PC-3 (cell line): Measurements from ENCODE around the gene TMEM184A. TPM values are rescaled to one million over a fixed set of nuclear protein-coding genes. Genes with fewer than 3 reads are reported as not detected.

Experiments
- ATAC-seq: fragments of 200-7000 bp; cut with Tn5 transposase; 2 replicates; pipeline ENCODE4 v1.9.1; 2020; ENCODE audit warnings: mild to moderate bottlenecking, moderate library complexity
- BruUV-seq: library from RNA; stranded (reverse); fragments of 400-500 nt; replicated peaks from 2 replicates; lab custom pipeline; 2021; lab: Mats Ljungman, UMichigan
- CTCF ChIA-PET: fragments of 300-600 bp; sonication (Branson Sonifier 250); formaldehyde crosslinking; loops from one replicate; lab custom pipeline; 2022; ENCODE audit warnings: antibody characterized with exemption; lab: Charles Lee
- POLR2A ChIA-PET: fragments of 300-600 bp; sonication (Branson Sonifier 250); formaldehyde crosslinking; loops from one replicate; lab custom pipeline; 2022; ENCODE audit warnings: antibody characterized with exemption; ENCODE audit not compliant: unreplicated experiment; lab: Charles Lee
- DNase-seq: peaks from one replicate; pipeline ENCODE4 v3.0.0-alpha.2; 2015
- H2AFZ ChIP-seq: fragments of 300-600 bp; sonication (generic); 2 replicates; pipeline ENCODE4 v1.6.0; 2016; ENCODE audit warnings: antibody characterized with exemption, low read length
- H3F3A ChIP-seq: fragments of 300-600 bp; sonication (generic); one replicate; pipeline ENCODE4 v1.6.0; 2017; ENCODE audit warnings: antibody characterized with exemption, low read length, control low read depth, mild to moderate bottlenecking; ENCODE audit not compliant: unreplicated experiment
- H3K27ac ChIP-seq: fragments of 300-600 bp; sonication (generic); 2 replicates; pipeline ENCODE4 v1.5.1; 2016; ENCODE audit warnings: mild to moderate bottlenecking, low read length
- H3K27me3 ChIP-seq: fragments of 300-600 bp; sonication (generic); 2 replicates; pipeline ENCODE4 v1.6.1; 2016; ENCODE audit warnings: low read length, mixed read lengths
- H3K36me3 ChIP-seq: fragments of 300-600 bp; sonication (generic); 2 replicates; pipeline ENCODE4 v1.6.1; 2016; ENCODE audit warnings: low read depth, mixed run types, low read length, mixed read lengths
- H3K4me1 ChIP-seq: fragments of 300-600 bp; sonication (generic); 2 replicates; pipeline ENCODE4 v1.5.1; 2016; ENCODE audit warnings: low read length; ENCODE audit not compliant: insufficient read depth
- H3K4me2 ChIP-seq: fragments of 300-600 bp; sonication (generic); 2 replicates; pipeline ENCODE4 v1.6.0; 2016; ENCODE audit warnings: low read length
- H3K4me3 ChIP-seq: fragments of 300-600 bp; sonication (generic); 2 replicates; pipeline ENCODE4 v1.5.1; 2016; ENCODE audit warnings: mild to moderate bottlenecking, low read length, mixed read lengths
- H3K79me2 ChIP-seq: fragments of 300-600 bp; sonication (generic); 2 replicates; pipeline ENCODE4 v1.6.1; 2017; ENCODE audit warnings: low read length, mixed read lengths
- H3K9ac ChIP-seq: fragments of 300-600 bp; sonication (generic); 2 replicates; pipeline ENCODE4 v1.6.0; 2016; ENCODE audit warnings: mild to moderate bottlenecking, low read length
- H3K9me2 ChIP-seq: fragments of 300-600 bp; sonication (generic); replicated peaks from 2 replicates; pipeline ENCODE4 v1.6.1; 2016; ENCODE audit warnings: mixed run types, low read length, mixed read lengths
- H3K9me3 ChIP-seq: fragments of 300-600 bp; sonication (generic); 2 replicates; pipeline ENCODE4 v1.6.1; 2016; ENCODE audit warnings: low read length, mixed read lengths
- H4K20me1 ChIP-seq: fragments of 300-600 bp; sonication (generic); 2 replicates; pipeline ENCODE4 v1.6.1; 2016; ENCODE audit warnings: low read length, mixed read lengths
- EZH2 ChIP-seq: fragments of 300-600 bp; sonication (generic); IDR thresholded peaks from one replicate; pipeline ENCODE4 v1.6.1; 2017; ENCODE audit warnings: antibody characterized with exemption, mild to moderate bottlenecking, low read length; ENCODE audit not compliant: unreplicated experiment
- EZH2phosphoT487 ChIP-seq: fragments of 300-600 bp; sonication (generic); IDR thresholded peaks from 2 replicates; pipeline ENCODE4 v1.6.1; 2018; ENCODE audit warnings: mild to moderate bottlenecking, antibody characterized with exemption, low read length, borderline replicate concordance
- intact Hi-C: fragments of 100-400 bp; cut with micrococcal nuclease; formaldehyde crosslinking; loops from 2 replicates; pipeline ENCODE4 v1.9.0; 2023
- total RNA-seq: library from RNA; depleted of rRNA; stranded (reverse); fragments of >200 nt; gene quantifications from 2 replicates; pipeline ENCODE4 v1.2.3, GENCODE V29; 2014
- TF ChIP-seq, protein P1 (sequence below): fragments of 300-600 bp; sonication (generic); conservative IDR thresholded peaks from 2 replicates; pipeline ENCODE4 v1.5.1; 2017; ENCODE audit warnings: antibody characterized with exemption, low read depth, mild to moderate bottlenecking, low read length

Gene TMEM184A
- total RNA-seq, 1 experiment from 2014 or later, result 23.1 TPM

DNA sequence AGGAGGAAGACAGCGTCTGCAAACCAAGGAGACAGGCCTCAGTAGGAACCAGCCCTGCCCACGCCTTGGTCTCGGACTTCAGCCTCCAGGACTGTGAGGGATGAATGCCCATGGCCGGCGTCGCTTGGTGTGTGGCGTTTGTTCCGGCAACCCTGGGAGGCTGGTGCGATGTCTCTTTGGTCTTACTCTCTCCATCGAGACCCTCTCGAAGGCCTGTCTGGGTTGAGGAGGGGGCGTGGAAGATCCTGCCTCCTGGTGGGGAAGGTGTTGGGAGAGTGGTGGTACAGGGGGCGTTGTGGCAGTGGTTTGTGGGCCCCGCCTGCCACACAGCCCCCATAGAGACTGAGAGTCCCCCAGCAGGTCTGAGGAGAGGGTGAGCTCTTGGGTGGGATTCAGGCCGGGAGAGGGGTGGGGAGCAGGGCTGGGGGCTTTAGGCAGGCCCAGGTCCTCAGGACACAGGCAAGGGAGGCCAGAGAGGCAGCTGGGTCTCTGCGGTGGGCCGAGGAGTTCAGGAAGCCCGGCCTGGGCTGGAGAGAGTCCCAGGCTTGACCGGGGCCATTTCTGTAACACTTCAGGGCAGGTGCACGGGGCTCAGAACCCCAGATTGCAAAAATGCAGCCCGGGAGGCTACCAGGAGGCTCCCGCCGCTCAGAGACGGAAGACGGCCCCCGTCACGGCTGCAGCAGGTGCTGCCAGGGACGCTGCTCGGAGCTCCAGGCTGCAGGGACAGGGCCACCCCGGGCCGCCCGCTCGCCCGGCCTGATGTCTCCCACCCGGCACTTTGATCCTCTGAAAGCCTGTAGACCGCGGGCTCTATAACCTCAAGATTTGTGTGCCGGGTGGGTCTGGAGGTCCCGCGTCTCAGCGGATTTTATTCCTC, 47.6 kb upstream of the TMEM184A start:
- no peaks in the 10 kb centered on the region for H4K20me1 ChIP-seq
- H3K9me2 ChIP-seq, result no peaks in the 10 kb centered on the region
- no peaks in the 10 kb centered on the region for H3K9me3 ChIP-seq
- H3K4me1 ChIP-seq, result no peaks in the 10 kb centered on the region
- H3K36me3 ChIP-seq, result no peaks in the 10 kb centered on the region
- BruUV-seq, result no TSS peak
- no peak overlapping the region for H3K4me2 ChIP-seq
- intact Hi-C loops, result no loop called here
- no peaks in the 10 kb centered on the region for H3F3A ChIP-seq
- H3K4me3 ChIP-seq, result no peak overlapping the region
- no peaks in the 10 kb centered on the region for H3K79me2 ChIP-seq
- no peak overlapping the region for H3K27ac ChIP-seq
- ChIA-PET POLR2A (no interaction called here), CTCF (no interaction called here)
- DNase-seq (no peak), ATAC-seq (no peak)
- peaks cover 30% of the 10 kb centered on the region for H3K27me3 ChIP-seq
- no peak overlapping the region for H3K9ac ChIP-seq
- no peak overlapping the region for H2AFZ ChIP-seq
- TF ChIP-seq EZH2phosphoT487 (no peak), EZH2 (no peak)
- TF ChIP-seq, protein P1, sequence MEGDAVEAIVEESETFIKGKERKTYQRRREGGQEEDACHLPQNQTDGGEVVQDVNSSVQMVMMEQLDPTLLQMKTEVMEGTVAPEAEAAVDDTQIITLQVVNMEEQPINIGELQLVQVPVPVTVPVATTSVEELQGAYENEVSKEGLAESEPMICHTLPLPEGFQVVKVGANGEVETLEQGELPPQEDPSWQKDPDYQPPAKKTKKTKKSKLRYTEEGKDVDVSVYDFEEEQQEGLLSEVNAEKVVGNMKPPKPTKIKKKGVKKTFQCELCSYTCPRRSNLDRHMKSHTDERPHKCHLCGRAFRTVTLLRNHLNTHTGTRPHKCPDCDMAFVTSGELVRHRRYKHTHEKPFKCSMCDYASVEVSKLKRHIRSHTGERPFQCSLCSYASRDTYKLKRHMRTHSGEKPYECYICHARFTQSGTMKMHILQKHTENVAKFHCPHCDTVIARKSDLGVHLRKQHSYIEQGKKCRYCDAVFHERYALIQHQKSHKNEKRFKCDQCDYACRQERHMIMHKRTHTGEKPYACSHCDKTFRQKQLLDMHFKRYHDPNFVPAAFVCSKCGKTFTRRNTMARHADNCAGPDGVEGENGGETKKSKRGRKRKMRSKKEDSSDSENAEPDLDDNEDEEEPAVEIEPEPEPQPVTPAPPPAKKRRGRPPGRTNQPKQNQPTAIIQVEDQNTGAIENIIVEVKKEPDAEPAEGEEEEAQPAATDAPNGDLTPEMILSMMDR, result no peak

DNA sequence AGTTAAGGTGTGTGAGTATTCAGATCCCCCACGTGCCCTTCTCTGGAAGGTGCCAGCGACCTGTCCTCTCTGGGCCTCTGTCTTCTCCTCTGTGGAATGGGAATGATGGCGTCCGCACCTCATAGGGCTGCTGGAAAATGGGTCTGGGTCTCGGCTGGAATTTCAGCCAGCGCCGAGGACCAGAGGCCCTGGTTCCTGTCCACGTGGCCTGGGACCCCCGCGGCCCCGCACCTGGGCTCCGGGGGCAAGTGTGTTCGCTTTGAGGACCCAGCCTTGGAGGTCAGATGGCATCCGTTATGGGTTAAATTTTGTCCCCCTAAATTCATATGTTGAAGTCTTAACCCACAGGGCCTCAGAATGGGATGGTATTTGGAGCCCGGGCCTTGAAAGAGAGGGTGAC, 46.4 kb upstream of the TMEM184A start:
- no peak for TF ChIP-seq EZH2
- TF ChIP-seq EZH2phosphoT487, result no peak
- TF ChIP-seq, protein P1, result no peak
- Histone ChIP-seq H3K9ac (no peak overlapping the region), H3K36me3 (no peaks in the 10 kb centered on the region), H2AFZ (no peak overlapping the region), H3K27me3 (peaks cover 31% of the 10 kb centered on the region), H3K4me3 (no peak overlapping the region), H3F3A (no peaks in the 10 kb centered on the region), H3K4me1 (no peaks in the 10 kb centered on the region), H3K4me2 (no peak overlapping the region), H4K20me1 (no peaks in the 10 kb centered on the region), H3K79me2 (no peaks in the 10 kb centered on the region), H3K27ac (no peak overlapping the region), H3K9me3 (no peaks in the 10 kb centered on the region), H3K9me2 (no peaks in the 10 kb centered on the region)
- ChIA-PET POLR2A (no interaction called here), CTCF (interaction anchor here (0.6 kb wide), 1 partner anchor 178 kb away, joined by 3 read pairs; no protein-coding TSS in a partner anchor)
- intact Hi-C loops, result no loop called here
- no TSS peak for BruUV-seq
- ATAC-seq (no peak), DNase-seq (no peak)

DNA sequence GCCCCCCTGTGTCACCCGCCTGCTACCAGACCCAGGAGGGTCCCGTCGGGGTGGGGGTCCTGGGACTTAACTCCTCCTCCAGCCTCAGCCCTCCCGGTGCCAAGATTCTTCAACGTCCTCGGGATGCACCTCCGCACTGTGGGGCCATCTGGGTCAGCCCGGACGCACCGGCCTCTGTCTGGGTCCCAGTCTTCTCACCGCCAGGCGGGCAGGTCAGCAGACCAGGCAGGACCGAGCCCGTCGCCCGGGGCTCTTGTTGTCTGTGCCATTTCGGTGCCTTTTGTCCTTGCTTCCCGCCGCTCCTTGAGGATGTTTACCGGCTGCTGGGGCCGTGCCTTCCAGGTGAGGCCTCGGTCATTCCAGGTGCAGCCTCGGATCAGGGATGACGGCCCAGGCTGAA, 46.0 kb upstream of the TMEM184A start:
- Histone ChIP-seq H3F3A (no peaks in the 10 kb centered on the region), H3K27ac (no peak overlapping the region), H3K36me3 (no peaks in the 10 kb centered on the region), H3K27me3 (peaks cover 35% of the 10 kb centered on the region), H3K9ac (no peak overlapping the region), H3K4me3 (no peak overlapping the region), H2AFZ (no peak overlapping the region), H4K20me1 (no peaks in the 10 kb centered on the region), H3K4me1 (no peaks in the 10 kb centered on the region), H3K9me3 (no peaks in the 10 kb centered on the region), H3K79me2 (no peaks in the 10 kb centered on the region), H3K4me2 (no peak overlapping the region), H3K9me2 (no peaks in the 10 kb centered on the region)
- TF ChIP-seq, protein P1, result no peak
- TF ChIP-seq EZH2 (no peak), EZH2phosphoT487 (no peak)
- intact Hi-C loops, result no loop called here
- DNase-seq (no peak), ATAC-seq (no peak)
- no TSS peak for BruUV-seq
- CTCF ChIA-PET, result interaction anchor here (0.6 kb wide), 1 partner anchor 177 kb away, joined by 3 read pairs; no protein-coding TSS in a partner anchor
- POLR2A ChIA-PET, result no interaction called here
